HG02981 (cell line): ENCODE measurements around the gene FAM32A.

Experiments
- ATAC-seq: cut with Tn5 transposase; IDR thresholded peaks from one replicate; pipeline ENCODE4 v1.9.1; 2021; ENCODE audit warnings: mild to moderate bottlenecking, moderate library complexity; ENCODE audit not compliant: unreplicated experiment

FAM32A gene

DNA sequence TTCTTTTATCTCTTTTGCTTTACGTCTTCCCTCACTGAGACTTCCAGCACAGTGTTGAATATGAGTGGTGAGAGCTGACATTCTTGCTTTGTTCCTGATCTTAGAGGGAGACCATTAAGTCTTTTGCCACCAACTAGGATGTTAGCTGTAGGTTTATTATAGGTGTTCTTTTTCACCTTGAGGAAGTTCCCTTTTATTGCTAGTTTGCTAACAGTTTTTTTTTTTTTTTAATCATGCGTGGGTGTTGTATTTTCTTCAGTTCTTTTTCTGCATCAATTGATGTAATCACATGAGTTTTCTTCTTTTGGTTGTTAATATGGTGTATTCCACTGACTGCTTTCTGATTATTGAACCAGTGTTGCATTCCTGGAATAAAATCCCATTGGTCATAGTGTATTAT is 33.6 kb downstream of the FAM32A start:
- no peak for ATAC-seq

DNA sequence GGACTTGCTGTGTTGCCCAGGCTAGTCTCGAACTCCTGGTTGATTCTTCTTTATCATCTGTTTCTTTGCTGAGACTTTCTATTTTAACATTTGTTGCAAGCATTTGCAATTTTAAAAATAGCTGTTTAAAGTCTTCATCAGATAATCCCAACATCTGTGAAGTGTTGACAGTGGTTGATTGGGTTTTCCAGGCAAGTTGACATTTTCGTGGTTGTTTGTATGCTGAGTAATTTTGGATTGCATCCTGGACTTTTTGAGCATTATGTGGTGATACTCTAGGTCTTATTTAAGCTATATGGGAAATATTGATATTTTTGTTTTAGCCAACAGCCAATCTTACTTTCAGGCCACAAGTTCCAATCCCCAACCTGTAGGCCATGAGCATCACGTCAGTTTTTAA is 37.6 kb downstream of the FAM32A start:
- no peak for ATAC-seq

DNA sequence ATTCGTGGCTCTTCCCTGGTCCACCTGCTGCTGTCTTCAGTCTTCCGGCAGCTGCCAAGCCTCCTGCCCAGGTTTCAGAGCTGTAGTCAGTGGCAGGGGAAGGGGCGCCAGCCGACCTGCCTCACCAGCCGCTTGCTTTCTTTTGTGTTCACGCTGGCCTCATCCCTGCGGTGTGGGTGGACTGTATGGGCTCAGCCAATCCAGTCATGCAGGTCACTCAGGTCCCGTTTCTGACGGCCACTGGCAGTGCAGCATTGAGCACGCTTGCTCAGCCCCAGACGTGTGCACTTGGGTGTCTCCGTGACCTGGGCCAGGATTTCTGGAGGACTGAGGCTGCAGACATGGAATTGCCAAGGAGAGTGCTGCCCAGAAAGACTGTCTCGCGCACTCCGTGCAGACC is 38.5 kb downstream of the FAM32A start:
- ATAC-seq: no peak

DNA sequence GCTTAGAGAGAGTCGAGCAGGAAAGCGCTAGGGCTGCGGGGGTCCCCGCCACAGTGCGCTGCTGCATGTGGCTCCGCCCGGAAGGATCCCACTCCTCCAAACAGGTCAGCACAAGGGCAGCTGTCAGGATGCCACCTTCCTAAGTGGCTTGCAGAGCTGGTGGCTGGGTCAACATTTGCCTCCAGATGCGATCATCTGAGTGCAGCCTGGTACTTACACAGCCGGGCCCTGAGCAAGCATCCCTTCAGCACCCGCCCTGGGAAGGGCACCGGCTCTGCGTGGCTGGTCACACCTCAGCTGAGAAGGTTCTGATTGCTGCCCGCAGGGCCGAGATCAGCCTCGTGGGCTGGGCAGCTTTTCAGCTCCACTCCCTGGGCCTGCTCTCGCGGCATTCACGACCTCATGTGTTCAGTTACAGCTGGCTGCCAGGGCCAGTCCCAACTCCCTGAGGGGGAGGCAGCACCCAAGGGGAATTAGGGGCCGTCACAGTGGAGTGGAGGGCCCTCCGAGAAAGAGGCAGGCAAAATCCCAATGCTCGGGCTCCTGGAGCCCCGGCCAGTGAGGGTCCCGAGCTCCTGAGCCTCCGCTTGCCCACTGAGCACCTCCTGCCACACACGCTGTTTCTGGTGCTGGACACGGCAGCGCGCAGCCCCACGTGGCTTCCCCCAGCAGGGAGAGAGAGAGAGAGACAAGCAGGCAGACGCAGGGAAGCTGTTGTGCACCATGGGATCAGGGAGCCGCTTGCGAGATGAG is 39.3 kb downstream of the FAM32A start:
- no peak for ATAC-seq

DNA sequence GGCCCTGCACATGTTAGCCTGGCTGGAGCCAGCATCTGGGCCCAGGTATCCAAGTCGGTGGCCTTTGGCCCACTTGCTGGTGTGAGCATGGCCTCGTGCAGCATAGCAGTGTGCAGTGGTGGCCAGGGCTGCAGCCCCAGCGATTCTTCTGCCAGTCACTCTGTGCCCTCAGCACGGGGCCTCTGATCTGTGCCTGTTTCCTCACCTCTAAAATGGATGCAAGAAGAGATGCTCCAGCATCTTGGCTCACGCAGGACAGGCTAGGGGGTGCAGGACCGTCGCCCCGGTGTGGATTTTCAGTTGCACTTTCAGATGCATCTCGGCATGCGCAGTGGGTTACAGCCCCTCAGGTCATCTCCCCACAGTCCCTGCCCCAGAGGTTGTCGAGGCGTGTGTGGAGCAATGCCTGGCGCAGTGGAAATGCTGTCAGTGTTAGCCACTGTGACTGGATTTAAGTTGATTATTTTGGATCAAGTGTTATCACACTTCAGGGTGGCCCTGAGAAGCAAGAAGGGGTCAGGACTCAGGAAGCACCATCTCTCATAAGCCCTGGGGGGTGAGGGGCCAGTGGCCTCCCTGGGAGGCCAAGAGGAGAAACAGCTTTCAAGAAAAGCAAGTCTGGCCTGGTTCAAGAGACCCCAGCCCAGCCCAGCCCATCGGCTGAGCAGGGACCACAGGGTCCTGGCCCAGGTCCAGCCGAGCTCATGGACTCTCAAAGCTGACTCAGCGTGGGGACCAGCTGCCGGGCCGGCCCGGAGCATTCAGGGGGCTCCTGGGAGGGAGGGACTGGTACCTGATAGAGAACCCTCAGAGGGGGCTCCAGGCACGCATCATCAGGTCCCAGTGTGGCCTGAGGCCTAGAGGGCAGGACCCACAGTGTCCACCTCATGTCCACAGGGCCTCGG is 40.3 kb downstream of the FAM32A start:
- ATAC-seq: no peak

DNA sequence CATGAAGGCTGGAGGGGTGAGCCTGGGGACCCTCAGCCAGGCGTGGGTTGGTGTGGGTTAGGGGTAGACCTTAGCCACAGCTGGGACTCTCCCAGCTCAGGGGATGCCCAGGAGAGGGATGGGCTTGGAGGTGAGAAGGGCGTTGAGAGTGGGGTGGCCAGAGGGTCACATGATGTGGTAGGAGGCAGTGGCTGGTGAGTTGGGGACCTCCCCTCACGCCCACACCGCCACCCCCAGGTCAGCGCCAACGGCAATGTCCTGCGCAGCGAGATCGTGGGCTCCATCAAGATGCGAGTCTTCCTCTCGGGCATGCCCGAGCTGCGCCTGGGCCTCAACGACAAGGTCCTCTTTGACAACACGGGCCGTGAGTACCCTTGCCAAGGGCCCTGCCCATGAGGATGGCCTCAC is 41.0 kb downstream of the FAM32A start:
- ATAC-seq: no peak

DNA sequence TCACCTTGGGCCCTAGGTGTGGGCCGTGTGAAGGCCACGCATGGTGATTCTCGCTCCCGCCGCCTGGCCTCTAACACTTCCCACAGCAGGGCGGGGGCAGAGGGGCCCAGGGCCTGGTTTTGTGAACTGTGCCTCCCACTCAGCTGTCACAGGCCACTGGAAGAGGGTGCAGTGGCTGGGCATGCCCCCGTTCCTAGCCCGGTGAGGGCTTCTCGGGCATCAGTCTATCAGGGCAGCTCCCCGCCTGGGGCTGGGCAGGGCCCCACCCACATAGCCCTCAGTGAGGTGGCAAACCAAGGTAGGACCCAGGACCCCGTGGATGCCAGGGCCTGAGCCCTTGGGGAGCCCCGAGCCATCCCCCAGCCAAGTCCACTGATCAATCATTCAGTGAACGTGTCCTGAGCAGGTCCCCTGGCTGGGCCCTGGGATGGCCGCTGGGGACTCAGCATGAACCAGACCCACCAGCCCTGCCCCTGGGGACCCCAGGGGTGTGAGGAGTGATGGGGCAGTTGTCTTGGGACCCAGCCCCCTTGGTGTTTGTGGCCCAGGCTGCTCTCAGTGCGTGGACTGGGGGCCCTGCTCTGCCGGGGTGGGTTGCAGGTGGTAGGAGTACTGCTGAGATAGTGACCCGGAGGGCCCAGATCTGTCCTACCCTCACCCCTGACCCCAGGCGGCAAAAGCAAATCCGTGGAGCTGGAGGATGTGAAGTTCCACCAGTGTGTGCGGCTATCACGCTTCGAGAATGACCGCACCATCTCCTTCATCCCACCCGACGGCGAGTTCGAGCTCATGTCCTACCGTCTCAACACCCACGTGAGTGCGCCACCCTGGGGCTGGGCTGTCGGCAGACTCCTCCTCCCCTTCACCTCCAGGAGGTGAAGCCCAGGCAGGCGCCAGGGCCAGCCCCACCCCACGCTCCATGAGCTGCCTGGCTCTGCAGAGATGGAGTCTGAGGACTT is 41.9 kb downstream of the FAM32A start:
- ATAC-seq: no peak

DNA sequence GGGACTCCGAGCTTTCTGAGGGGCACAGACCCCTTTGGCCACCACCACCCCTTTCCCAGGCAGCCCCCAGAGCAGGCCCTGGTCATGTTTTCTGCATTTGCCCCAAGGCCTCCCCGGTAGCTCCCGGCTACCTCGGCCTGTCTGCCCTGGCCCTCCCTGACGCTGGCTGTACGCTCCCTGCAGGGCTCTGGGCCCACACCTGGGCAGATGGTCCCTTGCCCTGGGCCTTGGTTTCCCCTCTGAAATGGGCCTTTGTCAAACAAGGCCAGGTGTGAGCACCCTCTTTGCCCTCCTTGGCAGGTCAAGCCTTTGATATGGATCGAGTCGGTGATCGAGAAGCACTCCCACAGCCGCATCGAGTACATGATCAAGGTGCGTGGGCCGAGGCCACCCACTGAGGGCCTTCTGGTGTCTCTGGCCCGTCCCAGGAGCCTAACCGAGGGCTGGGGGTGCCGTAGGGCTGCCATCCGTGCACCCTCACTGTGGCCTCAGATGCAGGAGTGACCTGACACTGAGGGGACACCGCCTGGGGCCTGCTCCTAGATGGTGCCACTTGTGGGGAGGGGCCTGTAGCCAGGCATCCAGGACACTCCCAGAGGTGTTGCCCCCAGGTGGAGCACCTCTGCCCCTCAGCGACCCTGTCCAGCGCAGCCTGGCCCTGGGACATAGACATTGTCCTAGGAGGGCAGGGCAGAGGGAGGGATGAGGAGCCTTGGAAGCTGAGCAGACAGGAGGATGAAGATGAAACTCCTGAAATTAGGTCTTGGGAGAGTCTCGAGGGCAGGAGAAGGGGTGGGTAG is 42.8 kb downstream of the FAM32A start:
- no peak for ATAC-seq

DNA sequence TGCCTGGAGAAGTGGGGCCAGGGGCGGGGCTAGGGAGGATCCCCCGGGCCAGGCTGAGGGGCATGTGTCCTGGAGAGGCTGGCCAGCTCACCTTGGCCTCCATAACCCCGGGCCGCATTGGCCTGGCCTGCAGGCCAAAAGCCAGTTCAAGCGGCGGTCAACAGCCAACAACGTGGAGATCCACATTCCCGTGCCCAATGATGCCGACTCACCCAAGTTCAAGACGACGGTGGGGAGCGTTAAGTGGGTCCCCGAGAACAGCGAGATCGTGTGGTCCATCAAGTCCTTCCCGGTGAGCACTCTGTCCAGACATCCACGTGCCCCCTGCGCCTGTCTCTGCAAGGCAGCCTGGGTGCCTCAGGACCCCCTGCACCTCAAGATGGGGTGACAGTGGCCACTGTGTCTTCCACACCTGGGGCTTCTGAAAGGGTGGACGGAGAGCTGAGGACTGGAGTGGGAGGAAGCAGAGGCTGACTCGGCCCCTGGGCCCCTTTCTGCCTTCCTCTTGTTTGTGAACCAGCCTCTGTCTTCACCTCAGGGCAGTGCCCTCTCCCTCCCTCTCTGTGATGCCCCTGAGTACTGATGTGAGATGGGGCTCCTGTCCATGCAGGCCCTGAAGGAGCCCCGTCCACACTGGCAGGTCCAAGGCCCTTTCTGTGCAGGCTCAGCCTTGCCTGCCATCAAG is 43.6 kb downstream of the FAM32A start:
- ATAC-seq: no peak

DNA sequence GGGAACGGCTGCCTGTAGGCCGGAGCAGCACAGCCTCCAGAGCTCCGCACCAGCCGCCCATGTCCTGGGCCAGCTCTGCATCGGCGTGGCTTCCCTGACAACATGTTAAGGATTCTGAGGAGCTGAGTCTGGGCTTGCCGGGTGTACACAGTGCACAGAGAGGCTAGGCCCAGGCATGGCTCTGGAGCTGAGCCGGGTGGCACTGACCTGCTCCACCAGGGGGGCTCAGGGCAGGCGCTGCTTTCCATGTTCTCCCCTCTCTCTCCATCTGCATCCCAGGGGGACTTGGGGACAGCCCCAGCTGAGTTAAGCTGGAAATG is 44.1 kb downstream of the FAM32A start:
- ATAC-seq: no peak

DNA sequence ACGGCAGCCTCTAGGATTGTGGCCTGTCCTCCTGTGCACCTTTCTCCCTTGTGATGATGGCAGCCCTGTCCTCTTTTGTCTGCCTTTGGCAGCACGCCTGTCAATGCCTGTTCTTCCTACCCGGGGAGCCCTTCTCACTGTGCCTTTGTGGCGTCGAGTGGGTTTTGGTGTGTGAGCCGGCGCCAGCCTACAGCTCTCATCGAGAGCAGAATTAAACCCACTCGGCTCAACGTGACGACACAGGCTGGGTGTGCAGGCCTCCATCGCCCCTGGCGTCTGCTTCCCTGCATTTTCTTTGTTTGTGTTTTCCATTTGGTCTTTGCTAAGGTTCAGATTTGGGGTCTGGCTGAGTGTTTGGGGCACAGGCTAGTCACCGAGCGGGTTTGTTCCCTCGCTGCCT is 46.9 kb downstream of the FAM32A start:
- ATAC-seq: no peak

DNA sequence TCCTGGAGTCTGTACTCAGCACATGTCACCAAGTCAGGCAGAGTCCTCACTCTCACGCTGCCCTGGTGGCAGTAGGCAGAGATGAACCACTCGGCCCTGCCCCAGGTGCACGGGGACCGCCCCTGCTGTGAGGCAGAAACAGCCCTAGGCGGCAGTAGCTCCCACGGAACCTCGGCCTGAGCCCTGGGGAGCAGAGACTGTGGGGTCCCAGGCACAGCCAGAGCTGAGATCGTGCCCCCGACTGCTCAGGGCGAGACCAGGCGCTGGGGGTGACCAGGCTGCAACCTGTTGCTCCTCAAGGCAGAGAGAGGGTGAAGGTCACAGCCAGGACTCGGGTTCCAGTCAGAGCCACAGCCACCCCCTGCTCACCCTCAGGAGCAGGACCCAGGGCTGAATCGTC is 47.4 kb downstream of the FAM32A start:
- ATAC-seq: no peak

DNA sequence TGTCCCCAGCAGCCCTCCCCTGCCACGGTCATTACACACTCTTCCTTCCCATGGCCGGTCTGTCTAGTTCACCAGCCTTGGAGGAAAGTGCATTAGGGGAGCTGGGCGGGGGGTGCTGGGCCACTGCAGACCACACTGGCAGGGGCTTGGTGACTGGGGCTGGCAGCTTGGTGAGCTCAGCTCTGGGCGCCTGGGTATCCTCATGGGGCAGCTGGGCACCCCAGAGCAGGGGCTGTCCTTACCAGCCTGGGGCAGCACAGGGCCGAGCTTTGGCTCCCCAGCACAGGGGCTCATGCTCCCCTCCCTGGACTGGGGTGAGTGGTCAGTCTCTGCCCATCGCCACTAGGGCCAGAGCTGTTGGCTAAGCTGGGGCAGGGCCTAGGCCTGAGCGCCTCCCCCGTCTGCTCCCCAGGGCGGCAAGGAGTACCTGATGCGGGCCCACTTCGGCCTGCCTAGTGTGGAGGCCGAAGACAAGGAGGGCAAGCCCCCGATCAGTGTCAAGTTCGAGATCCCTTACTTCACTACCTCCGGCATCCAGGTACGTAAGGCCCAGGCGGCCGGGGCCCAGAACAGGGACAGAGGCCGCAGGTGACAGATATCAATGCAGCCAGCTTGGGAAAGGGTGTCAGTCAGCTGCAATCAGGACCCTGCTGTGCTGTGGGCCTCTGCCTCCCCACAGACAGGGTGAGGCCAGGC is 48.0 kb downstream of the FAM32A start:
- ATAC-seq: no peak

DNA sequence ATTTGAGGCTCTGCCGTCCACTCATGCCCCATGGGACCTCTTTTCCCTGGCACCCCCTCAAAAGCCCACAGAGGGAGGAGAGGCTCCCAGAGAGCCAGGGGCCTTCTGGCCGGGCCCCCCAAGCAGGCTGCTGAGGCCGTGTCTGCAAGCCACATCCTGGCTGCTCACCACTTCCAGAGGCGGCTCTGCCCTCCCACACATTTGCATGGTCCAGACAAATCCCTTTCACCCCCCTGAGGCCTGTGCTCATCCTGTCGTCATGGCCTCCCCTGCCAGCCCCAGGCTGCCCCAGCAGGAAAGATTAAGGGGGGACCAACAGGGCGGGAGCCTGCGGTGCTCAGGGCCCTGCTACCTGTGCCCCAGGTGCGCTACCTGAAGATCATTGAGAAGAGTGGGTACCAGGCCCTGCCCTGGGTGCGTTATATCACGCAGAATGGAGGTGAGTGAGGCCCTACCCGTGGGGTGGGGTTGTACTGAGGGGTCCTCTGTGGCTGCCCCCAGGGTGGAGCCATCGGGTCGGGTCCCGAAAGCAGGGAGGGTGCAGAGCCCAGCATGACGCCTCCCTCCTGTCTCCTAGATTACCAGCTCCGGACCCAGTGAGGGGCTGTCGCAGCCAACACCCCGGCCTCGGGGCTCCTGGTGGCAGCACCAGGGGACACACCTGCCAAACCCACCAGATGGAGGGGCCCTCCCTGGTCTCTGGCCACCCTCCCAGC is 48.8 kb downstream of the FAM32A start:
- ATAC-seq: no peak

DNA sequence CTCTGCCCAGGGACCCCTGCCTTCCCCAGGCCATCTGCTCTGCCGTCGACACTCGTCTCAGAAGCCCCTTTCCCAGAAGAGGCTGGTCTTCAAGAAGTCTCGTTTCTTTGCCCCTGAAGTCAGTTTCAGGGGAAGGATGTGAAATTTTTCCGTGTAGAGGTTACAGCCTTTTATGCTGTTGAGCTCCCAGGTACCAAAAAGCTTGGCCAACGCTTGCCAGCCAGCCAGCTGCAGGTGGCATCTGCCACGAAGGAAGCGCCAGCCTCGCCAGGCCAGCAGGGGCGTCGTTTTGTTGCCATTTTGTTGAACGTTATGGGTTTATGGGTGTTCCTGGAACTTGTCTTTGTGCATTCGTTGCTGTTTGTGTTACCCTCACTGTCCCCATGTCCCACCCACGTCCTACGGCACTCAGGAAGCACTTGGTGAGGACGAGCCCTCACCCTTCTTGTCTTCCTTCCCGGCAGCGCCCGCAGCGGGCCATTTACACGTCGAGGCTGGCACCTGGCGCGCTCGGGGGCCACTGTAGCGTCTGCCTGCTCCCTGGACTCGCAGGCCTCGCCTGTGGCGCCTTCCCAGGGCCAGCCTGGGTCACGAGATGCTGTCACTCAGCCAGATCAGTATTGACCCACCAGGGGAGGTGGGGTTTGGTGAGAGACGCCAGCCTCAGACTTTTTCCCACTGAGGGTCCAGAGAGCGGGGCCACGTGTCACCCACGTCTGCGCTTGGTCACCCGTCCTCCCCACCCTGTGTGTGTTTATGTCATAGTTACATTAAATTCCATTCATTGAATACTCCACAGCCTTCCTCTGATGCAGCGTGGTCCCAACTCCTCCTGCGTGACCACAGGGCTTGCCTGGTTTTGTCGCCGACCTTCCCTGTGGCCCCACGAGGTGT is 49.6 kb downstream of the FAM32A start:
- no peak for ATAC-seq

DNA sequence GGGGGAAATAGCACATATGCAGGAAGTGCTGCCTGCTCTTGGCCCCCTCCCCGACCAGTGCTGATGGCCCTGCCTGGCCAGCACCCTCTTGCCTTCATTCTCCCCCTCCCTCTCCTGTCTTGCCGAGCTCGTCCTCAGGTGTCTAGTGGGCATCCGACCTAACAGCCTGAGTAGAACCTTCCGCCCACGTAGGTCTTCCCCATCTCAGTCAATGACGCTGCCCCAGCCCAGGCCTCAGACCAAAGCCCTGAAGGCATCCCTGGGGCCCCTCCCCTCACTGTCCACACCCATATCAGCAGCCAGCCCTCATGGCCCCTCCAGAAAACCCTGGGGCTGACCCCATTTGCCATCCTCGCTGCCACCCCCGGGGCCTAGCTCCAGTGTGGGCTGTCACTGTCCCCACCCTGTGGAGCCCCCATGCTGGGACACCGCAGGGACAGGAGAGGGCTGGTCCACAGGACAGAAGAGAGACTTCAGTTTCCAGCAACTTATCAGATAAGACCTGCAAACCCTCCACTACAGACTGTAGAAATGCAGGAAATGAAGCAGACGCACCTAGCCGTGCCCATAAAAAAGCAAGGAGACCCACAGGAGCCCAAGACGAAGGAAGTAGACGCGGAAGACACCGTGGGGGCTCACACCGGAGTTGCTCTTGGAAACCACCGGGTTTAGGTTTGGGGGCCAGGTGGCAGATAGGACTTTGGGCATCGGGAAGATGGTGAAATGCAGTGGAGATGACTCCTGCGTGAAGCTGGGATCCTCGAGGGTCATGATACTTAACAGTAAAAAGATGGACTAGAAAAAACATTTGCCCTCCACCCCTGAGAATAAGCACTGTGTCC is 50.8 kb downstream of the FAM32A start:
- ATAC-seq: no peak
